Natural killer cell (primary cell): ENCODE results near the gene FOLR3. TPM values are rescaled to one million over a fixed set of nuclear protein-coding genes. Genes with fewer than 3 reads are reported as not detected.

Experiments used
- ATAC-seq, 3 donors: fragments of 150-1000 bp in 2 of 3; fragments of 200-7000 bp in 1 of 3; cut with Tn5 transposase; 1 replicate in 1 of 3; 2 replicates in 2 of 3; pipeline ENCODE4 v1.10.0; 2021; ENCODE audit warnings: mild to moderate bottlenecking in 2 of 3, moderate library complexity in 2 of 3
- DNase-seq, 2 donors: peaks; one replicate each; pipeline versions ENCODE4 v3.0.0 to v3.0.0-alpha.2; 2013 to 2021; ENCODE audit warnings: mixed read lengths in 1 of 2
- H3K27ac ChIP-seq: one replicate; pipeline ENCODE4 v1.5.1; 2013; ENCODE audit warnings: mild to moderate bottlenecking, low read length
- H3K27me3 ChIP-seq: one replicate; pipeline ENCODE4 v1.6.1; 2013; ENCODE audit warnings: low read length; ENCODE audit not compliant: control insufficient read depth, insufficient read depth
- H3K36me3 ChIP-seq: one replicate; pipeline ENCODE4 v1.6.1; 2013; ENCODE audit warnings: low read length; ENCODE audit not compliant: control insufficient read depth, insufficient read depth
- H3K4me1 ChIP-seq: one replicate; pipeline ENCODE4 v1.6.1; 2013; ENCODE audit warnings: low read length; ENCODE audit not compliant: control insufficient read depth, insufficient read depth
- H3K4me3 ChIP-seq: one replicate; pipeline ENCODE4 v1.5.1; 2013; ENCODE audit warnings: low read length
- H3K9me3 ChIP-seq: one replicate; pipeline ENCODE4 v1.6.1; 2013; ENCODE audit warnings: low read length; ENCODE audit not compliant: control insufficient read depth, insufficient read depth
- H3K27ac Mint-ChIP-seq, 2 donors: one replicate each; pipeline ENCODE4 v1.8.0; 2022; ENCODE audit warnings: mild to moderate bottlenecking in 2 of 2, mixed read lengths in 2 of 2, moderate library complexity in 1 of 2
- H3K27me3 Mint-ChIP-seq, 2 donors: one replicate each; pipeline ENCODE4 v1.8.0; 2022; ENCODE audit warnings: low read depth in 2 of 2, mixed read lengths in 2 of 2
- H3K36me3 Mint-ChIP-seq: one replicate; pipeline ENCODE4 v1.8.0; 2022; ENCODE audit warnings: mixed read lengths
- H3K4me1 Mint-ChIP-seq, 2 donors: one replicate each; pipeline ENCODE4 v1.8.0; 2022; ENCODE audit warnings: mixed read lengths in 2 of 2
- H3K4me3 Mint-ChIP-seq: one replicate; pipeline ENCODE4 v1.8.0; 2022; ENCODE audit warnings: mild to moderate bottlenecking, moderate library complexity, mixed read lengths
- H3K9me3 Mint-ChIP-seq, 2 donors: one replicate each; pipeline ENCODE4 v1.8.0; 2022; ENCODE audit warnings: mixed read lengths in 2 of 2
- WGBS: methylation state at CpG from one replicate; pipeline ENCODE4 v1.1.7; 2013; ENCODE audit warnings: missing lambda C conversion rate; ENCODE audit not compliant: insufficient coverage; 5-methylcytosine and 5-hydroxymethylcytosine counted together
- intact Hi-C: fragments of 100-400 bp; cut with micrococcal nuclease; formaldehyde crosslinking; loops from one replicate; pipeline ENCODE4 v1.14.2; 2022
- total RNA-seq, 4 donors: library from RNA; stranded (reverse); fragments of 120-200 nt in 1 of 4; gene quantifications; one replicate each; pipeline versions ENCODE4 v1.2.3 to v1.2.4, GENCODE V29; 2013 to 2022
- TF ChIP-seq, protein P1 (sequence below): fragments of 200-600 bp; IDR thresholded peaks from one replicate; pipeline ENCODE4 v1.8.0; 2022; ENCODE audit warnings: antibody characterized with exemption

The FOLR3 gene
- total RNA-seq, 3 donors from 2014 or later (not counting 1 experiment from before 2014, with no cell fraction given) = 1.1 TPM; not detected in 2

- Mint-ChIP-seq H3K4me1 (peaks cover 43 to 45% of the 10 kb centered on the region in 2 donors), H3K36me3 (no peaks in the 10 kb centered on the region), H3K27ac (peak within 1 kb of the TSS; percentile 89 to 91), H3K27me3 (no peaks in the 10 kb centered on the region), H3K4me3 (peak within 1 kb of the TSS; percentile 94), H3K9me3 (no peaks in the 10 kb centered on the region)
- WGBS = 5% methylated on average over 63 of the region's 64 CpGs
- TF ChIP-seq, protein P1, sequence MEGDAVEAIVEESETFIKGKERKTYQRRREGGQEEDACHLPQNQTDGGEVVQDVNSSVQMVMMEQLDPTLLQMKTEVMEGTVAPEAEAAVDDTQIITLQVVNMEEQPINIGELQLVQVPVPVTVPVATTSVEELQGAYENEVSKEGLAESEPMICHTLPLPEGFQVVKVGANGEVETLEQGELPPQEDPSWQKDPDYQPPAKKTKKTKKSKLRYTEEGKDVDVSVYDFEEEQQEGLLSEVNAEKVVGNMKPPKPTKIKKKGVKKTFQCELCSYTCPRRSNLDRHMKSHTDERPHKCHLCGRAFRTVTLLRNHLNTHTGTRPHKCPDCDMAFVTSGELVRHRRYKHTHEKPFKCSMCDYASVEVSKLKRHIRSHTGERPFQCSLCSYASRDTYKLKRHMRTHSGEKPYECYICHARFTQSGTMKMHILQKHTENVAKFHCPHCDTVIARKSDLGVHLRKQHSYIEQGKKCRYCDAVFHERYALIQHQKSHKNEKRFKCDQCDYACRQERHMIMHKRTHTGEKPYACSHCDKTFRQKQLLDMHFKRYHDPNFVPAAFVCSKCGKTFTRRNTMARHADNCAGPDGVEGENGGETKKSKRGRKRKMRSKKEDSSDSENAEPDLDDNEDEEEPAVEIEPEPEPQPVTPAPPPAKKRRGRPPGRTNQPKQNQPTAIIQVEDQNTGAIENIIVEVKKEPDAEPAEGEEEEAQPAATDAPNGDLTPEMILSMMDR = peak; percentile 45
- Histone ChIP-seq H3K27me3 (no peaks in the 10 kb centered on the region), H3K9me3 (no peaks in the 10 kb centered on the region), H3K27ac (peak within 1 kb of the TSS; percentile 90), H3K4me3 (peak within 1 kb of the TSS; percentile 84), H3K36me3 (peaks cover 12% of the 10 kb centered on the region), H3K4me1 (peaks cover 31% of the 10 kb centered on the region)
- ATAC-seq = peak; percentile 95 to 98 (median 98)
- intact Hi-C loops = loop anchor here (1.0 kb wide), 2 partner anchors 9 to 23 kb away; partner anchors contain the start of genes ANAPC15, LRRC51 and NUMA1
- peak; percentile 97 to 99 for DNase-seq
Measured at GRCh38 chr11:72102946-72103753, 32.4 kb upstream of the FOLR3 start, which contains the start of gene LAMTOR1. TSS of gene LAMTOR1 (minus strand) at chr11:72103297. CDS start at chr11:72103224, 73 bp downstream.

DNA sequence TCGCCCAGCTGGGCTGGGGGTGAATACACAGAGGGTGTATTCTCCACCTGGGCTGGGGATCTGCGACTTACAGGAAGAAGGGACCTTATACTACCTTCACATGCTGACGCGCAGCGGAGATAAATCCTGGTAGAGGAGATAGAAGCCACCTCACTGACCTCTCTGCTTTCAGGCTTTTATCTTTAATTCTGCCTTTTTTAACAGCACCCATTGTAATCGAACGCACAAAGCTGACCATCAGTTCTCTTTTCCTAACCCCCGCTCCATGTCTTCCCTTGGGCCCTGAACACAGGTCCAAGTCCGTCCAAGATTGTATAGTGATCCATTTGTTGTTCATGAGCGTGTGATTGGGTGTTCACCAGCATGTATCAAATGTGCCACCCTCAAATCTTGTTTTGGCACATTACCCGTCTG is 31.8 kb upstream of the FOLR3 start:
- Histone ChIP-seq H3K27ac (peak overlapping the region; percentile 87), H3K27me3 (no peaks in the 10 kb centered on the region), H3K4me3 (peak overlapping the region; percentile 84), H3K4me1 (peaks cover 31% of the 10 kb centered on the region), H3K9me3 (no peaks in the 10 kb centered on the region), H3K36me3 (peaks cover 6% of the 10 kb centered on the region)
- H3K4me3 Mint-ChIP-seq = peak overlapping the region; percentile 94
- no peaks in the 10 kb centered on the region for H3K9me3 Mint-ChIP-seq
- ATAC-seq (no peak), DNase-seq (no peak)
- H3K4me1 Mint-ChIP-seq = peaks cover 43 to 45% of the 10 kb centered on the region in 2 donors
- 85% methylated on average over 10 of the region's 11 CpGs for WGBS
- TF ChIP-seq, protein P1 = no peak
- peak overlapping the region; percentile 89 to 91 for H3K27ac Mint-ChIP-seq
- intact Hi-C loops = loop anchor here (1.0 kb wide), 2 partner anchors 9 to 23 kb away; partner anchors contain the start of genes ANAPC15, LRRC51 and NUMA1
- no peaks in the 10 kb centered on the region for H3K36me3 Mint-ChIP-seq
- H3K27me3 Mint-ChIP-seq = no peaks in the 10 kb centered on the region

GRCh38 chr11:72105888-72106287 is 29.6 kb upstream of the FOLR3 start, which contains the start of gene TOMT:
TSS of gene TOMT (plus strand) at chr11:72105924. CDS start at chr11:72105952, 28 bp downstream.
- Histone ChIP-seq H3K36me3 (peaks cover 2% of the 10 kb centered on the region), H3K27me3 (no peaks in the 10 kb centered on the region), H3K4me3 (no peak within 1 kb of the TSS), H3K4me1 (peaks cover 25% of the 10 kb centered on the region), H3K9me3 (no peaks in the 10 kb centered on the region), H3K27ac (no peak within 1 kb of the TSS)
- H3K4me3 Mint-ChIP-seq = no peak within 1 kb of the TSS
- no peak for DNase-seq
- no peaks in the 10 kb centered on the region for H3K27me3 Mint-ChIP-seq
- TF ChIP-seq, protein P1 = no peak
- intact Hi-C loops = no loop called here
- 97% methylated on average over 14 of the region's 14 CpGs for WGBS
- no peaks in the 10 kb centered on the region for H3K36me3 Mint-ChIP-seq
- ATAC-seq = no peak
- no peaks in the 10 kb centered on the region for H3K9me3 Mint-ChIP-seq
- H3K27ac Mint-ChIP-seq = peak within 1 kb of the TSS; percentile 89 to 91
- peaks cover 35 to 36% of the 10 kb centered on the region in 2 donors for H3K4me1 Mint-ChIP-seq
